ENCODE measurements around the gene GSK3B.

DNA sequence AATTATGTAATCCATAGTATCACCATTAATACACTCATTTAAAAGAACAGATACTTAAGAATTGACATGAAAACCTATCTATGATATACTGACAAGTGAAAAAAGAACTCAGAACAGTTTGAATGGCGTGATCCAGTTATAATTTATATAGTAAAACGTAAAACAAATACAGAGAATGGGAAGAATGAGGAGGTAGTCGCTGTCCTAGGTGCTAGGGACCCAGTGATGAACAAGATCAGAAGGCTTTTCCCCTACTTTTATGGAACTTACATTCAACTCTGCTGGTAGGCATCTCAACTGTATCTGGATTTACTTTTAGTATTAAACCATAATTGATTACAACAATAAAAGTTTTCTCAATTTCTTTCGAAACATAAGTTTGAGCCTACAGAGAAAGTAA lies 31.8 kb downstream of the GSK3B start:
- no peak for TF ChIP-seq POLR2A (IDR thresholded peaks at IDR 0.05; ENCODE audit: low read length)
- no peak for TF ChIP-seq GATA1 (IDR thresholded peaks at IDR 0.05; ENCODE audit: low read depth, low read length)

Measured in erythroblast (primary cell).